Right renal pelvis (tissue), 4 donors: Measurements from ENCODE around the gene SVOP. TPM values are rescaled to one million over a fixed set of nuclear protein-coding genes. Genes with fewer than 3 reads are reported as not detected.
"Not testable (repeated sequence)": the region's sequence is repeated elsewhere in the genome, so short reads cannot be mapped to it uniquely, and the experiment has no call there.

Experiments used
- DNase-seq, 4 donors: peaks; one replicate each; pipeline ENCODE4 v3.0.0-alpha.2; 2013; ENCODE audit warnings: low read depth in 4 of 4, low spot score in 3 of 4, missing footprints in 1 of 4
- polyA plus RNA-seq, 4 donors: library from polyadenylated mRNA; unstranded; fragments of 120-200 nt; gene quantifications; one replicate each; pipeline ENCODE4 v1.2.1, GENCODE V29; 2013; ENCODE audit not compliant: insufficient read length in 4 of 4

The SVOP gene
- polyA plus RNA-seq, 4 donors: 0.04 to 0.25 (median 0.18) TPM; not detected in 1

GRCh38 chr12:109033239-109034196 is 12.7 kb upstream of the SVOP start:
- DNase-seq: no peak

GRCh38 chr12:109029411-109029810 is 8.5 kb upstream of the SVOP start:
- DNase-seq: no peak

GRCh38 chr12:109028624-109029023 is 7.8 kb upstream of the SVOP start:
- not testable (repeated sequence) for DNase-seq

GRCh38 chr12:109027767-109028166 is 6.9 kb upstream of the SVOP start:
- no peak for DNase-seq

GRCh38 chr12:109020146-109020795 is 597 bp downstream of the SVOP start:
- DNase-seq: no peak

- DNase-seq: no peak
These were observed 2.6 kb downstream of the SVOP start for GRCh38 chr12:109018296-109018695.

- DNase-seq: no peak
These were observed 3.9 kb downstream of the SVOP start for GRCh38 chr12:109016978-109017377.

GRCh38 chr12:109016016-109016415 is 4.9 kb downstream of the SVOP start:
- no peak for DNase-seq

- DNase-seq: no peak
These were observed 5.7 kb downstream of the SVOP start for GRCh38 chr12:109014984-109015765.

- DNase-seq: no peak
These were observed 10.6 kb downstream of the SVOP start for GRCh38 chr12:109010259-109010658.

GRCh38 chr12:109009766-109010165 is 11.1 kb downstream of the SVOP start:
- DNase-seq: no peak

GRCh38 chr12:109004017-109004416 is 16.9 kb downstream of the SVOP start:
- no peak for DNase-seq

GRCh38 chr12:108996320-108996719 is 24.5 kb downstream of the SVOP start:
- no peak for DNase-seq

GRCh38 chr12:108995370-108995992 is 25.4 kb downstream of the SVOP start:
- DNase-seq: no peak

GRCh38 chr12:108990103-108990502 is 30.8 kb downstream of the SVOP start:
- not testable (repeated sequence) for DNase-seq

- DNase-seq: no peak
These were observed 31.5 kb downstream of the SVOP start for GRCh38 chr12:108989376-108989775.

GRCh38 chr12:108985750-108986149 is 35.1 kb downstream of the SVOP start:
- DNase-seq: no peak

- DNase-seq: no peak
These were observed 37.6 kb downstream of the SVOP start for GRCh38 chr12:108983227-108983626.

GRCh38 chr12:108982621-108983219 is 38.1 kb downstream of the SVOP start:
- no peak for DNase-seq

GRCh38 chr12:108981835-108982234 is 39.0 kb downstream of the SVOP start:
- no peak for DNase-seq
